Activated CD8-positive, alpha-beta memory T cell treated with anti-CD3 and anti-CD28 coated beads, Interleukin-2, amount 50 U/mL, for 24 hours (primary cell): ENCODE results near the gene HSD17B13.
"Not testable (repeated sequence)": the region's sequence is repeated elsewhere in the genome, so short reads cannot be mapped to it uniquely, and the experiment has no call there.

Source experiments
- DNase-seq: peaks from one replicate; pipeline ENCODE4 v3.0.0-alpha.2; 2020; ENCODE audit errors: extremely low read depth

Gene HSD17B13

DNA sequence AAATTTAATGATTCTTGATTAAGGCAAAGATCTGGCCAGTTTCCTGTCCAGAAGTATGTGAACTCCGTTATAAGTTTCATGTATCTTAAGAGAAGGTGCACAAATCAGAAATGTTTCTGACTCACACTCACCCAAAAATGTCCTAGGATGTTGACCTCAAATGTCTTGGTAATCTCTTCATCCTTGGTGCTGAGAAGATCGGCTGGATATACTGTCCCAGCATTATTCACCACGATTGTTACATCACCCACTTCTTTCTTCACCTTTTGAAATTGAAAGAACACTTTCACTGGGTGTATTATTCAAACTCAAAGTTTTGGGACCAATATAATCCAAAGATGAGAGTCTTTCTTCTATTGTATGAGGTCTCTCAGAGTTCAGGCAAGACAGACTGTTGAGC, 5.7 kb downstream of the HSD17B13 start:
- no peak for DNase-seq

DNA sequence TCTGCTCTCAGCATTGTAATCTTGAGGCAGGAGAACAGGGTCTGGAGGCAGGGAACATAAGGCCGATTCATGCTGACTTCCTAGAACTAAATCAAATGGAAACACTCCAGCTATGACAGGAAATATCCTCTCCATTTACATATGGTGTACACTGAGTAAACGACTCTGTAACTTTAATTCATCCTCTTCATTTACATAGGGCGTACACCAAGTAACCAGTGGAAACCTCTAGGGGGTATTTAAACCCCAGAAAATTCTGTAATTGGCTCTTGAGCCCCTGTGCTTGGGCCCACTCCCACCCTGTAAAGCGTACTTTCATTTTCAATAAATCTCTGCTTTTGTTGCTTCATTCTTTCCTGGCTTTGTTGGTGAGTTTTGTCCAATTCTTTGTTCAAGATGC, 7.7 kb downstream of the HSD17B13 start:
- DNase-seq, result not testable (repeated sequence)

GRCh38 chr4:87313756-87314155, 8.9 kb downstream of the HSD17B13 start:
- DNase-seq, result no peak

DNA sequence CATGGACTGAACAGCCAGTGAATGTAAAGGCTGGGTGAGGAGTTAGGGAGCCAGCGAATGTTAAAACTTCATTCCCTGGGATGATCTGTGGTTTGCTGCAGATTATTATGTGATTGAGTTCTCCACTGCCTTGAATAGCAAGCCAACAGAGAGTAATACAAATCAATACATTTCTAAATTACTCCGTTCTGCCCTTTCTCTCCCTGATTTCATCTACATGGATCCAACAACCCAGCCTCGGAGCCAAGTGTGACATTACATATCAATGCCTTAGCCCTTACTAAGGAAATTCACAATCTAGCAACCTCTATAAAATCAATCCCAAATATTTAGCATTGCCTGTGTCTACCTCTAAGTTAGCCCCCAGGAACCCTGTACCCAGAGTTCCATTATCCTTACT, 11.0 kb downstream of the HSD17B13 start:
- DNase-seq, result no peak

GRCh38 chr4:87310691-87311335, 11.9 kb downstream of the HSD17B13 start:
- no peak for DNase-seq

DNA sequence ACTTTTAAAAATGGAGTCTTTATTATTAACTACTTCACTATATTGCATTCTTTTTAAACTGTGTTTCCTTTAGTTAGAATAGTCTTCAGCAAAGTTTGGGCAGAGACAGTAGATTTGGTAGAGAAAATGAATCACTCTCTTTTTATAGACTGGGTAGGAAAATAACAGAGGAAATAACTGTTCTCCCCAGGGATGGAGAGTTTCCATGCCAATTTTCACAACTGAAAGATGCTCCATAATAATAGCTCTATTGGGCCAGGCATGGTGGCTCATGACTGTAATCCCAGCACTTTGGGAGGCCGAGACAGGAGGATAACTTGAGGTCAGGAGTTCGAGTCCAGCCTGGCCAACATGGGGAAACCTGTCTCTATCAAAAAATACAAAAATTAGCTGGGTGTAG, 13.1 kb downstream of the HSD17B13 start:
- DNase-seq, result no peak

DNA sequence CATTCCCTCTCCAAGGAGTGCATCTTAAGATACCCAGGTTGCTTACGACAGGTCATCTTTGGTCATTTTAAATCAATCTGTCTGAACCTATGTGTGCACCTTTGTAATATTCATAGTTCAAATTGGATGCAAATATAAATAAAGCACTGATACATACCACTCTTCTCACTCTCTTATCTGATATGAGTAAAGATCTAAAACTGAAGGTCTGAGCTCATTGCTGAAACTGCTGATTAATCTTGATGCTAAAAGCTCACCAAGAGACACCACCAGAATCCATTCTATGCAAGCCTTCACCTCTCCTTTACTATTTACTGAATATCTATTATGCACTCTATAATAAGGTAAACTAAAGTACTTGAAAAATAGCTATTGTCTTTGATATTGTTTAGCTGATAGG, 16.6 kb downstream of the HSD17B13 start:
- no peak for DNase-seq

- DNase-seq, result no peak
Measured at GRCh38 chr4:87305562-87305961, 17.1 kb downstream of the HSD17B13 start.

DNA sequence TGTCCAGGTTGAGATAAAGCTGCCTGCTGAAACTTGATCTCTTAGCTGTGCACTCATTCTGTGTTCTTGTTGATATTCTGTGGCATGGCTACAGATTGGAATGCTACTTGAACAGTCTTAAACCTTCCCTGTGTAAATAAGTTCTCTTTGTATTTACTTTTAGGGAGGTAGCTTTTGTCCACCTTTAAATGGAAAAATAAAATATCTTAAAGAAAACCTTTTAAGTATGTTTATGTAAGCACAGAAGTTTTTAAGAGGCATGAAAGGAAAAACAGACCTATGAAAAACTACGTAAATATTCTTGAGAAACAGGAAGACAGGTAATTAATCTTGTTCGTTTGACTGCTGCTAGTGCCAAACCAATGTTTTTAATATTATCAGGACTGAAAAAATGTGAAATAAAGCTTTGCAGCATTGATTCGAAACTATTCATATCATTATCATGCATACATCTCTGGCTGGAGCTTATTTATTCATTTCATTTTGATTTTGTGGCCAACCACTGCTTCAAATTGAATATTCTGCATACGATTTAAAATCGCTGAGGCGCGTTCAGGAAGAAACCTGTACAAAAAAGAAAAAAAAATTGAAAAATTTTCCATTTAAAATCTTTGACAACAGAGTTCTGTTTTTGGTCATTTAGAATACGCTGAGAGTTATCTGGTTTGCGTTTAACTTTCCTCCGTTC, 17.8 kb downstream of the HSD17B13 start:
- no peak for DNase-seq

GRCh38 chr4:87299898-87300297, 22.8 kb downstream of the HSD17B13 start:
- no peak for DNase-seq

- DNase-seq, result no peak
Measured at GRCh38 chr4:87298362-87298761, 24.3 kb downstream of the HSD17B13 start.

DNA sequence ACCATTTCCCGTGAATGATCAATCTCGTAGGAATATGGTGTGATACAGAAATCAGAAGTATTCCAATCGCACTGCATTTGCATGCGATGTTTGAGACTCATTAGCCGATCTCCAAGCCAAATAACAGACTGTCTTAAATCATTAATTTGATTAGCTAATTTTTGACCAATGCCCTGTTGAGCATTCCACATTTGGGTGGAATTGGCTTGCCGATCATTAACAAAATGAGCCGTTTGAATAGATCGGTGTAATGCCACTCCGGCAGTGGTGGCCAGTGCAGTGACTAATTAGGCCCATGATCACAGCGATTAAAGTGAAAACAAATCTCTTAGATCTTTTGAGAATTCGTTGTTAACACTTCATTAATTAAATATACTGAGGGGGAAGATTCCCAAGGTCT, 27.8 kb downstream of the HSD17B13 start:
- DNase-seq, result not testable (repeated sequence)

DNA sequence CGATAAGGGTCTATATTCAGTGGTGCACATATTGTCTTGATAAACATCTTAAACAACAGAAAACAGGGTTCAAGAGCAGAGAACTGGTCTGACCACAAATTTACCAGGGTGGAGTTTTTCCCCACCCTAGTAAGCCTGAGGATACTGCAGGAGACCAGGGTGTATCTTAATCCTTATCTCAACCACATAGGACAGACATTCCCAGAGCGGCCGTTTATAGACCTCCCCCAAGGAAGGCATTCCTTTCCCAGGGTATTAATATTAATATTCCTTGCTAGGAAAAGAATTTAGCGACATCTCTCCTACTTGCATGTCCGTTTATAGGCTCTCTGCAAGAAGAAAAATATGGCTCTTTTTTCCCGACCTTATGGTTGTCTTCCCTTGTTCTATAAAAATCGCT, 28.8 kb downstream of the HSD17B13 start:
- not testable (repeated sequence) for DNase-seq

- DNase-seq, result no peak
Measured at GRCh38 chr4:87286970-87287369, 35.7 kb downstream of the HSD17B13 start.

- not testable (repeated sequence) for DNase-seq
Measured at GRCh38 chr4:87284268-87284667, 38.4 kb downstream of the HSD17B13 start.

GRCh38 chr4:87283151-87283550, 39.5 kb downstream of the HSD17B13 start:
- DNase-seq, result no peak

- DNase-seq, result no peak
Measured at GRCh38 chr4:87281603-87282002, 41.1 kb downstream of the HSD17B13 start.

DNA sequence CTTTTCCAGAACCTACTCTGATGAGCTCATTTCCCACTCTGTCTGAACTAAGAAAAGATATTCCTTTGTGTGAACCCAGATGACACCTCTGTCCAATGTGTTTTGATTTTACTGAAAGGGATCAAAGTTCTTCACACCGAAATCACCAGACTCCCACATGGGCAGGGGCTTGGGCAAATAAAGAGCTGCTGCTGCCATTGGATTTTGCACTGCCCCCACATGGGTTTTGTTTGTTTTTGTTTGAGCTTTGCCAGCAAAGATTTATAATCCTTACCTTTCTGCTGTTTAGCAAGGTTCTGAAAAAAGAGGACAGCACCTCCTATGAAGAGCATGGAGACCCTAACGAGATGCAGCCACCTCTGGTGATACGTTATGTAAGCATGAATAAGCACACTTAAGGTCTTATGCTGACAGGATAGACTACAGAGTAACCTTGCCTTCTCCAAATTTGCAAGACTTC, 44.3 kb downstream of the HSD17B13 start:
- no peak for DNase-seq

- no peak for DNase-seq
Measured at GRCh38 chr4:87275311-87275710, 47.4 kb downstream of the HSD17B13 start.

- DNase-seq, result no peak
Measured at GRCh38 chr4:87274803-87275202, 47.9 kb downstream of the HSD17B13 start.

DNA sequence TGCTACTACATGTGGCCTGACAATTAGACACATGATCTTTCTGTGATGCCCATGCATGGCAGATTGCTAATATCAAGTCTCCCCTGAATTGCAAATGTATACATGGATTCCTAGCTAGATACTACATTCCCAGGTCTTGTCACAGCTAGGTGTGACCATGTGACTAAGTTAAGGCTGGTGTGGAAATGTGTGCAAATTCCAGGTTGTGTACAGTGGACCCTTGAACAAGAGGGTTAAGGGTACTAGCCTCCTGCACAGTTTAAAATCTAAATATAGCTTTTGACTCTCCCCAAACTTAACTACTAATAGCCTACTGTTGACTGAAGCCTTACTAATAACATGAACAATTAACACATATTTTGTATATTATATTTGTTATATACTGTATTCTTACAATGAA, 48.4 kb downstream of the HSD17B13 start:
- no peak for DNase-seq

DNA sequence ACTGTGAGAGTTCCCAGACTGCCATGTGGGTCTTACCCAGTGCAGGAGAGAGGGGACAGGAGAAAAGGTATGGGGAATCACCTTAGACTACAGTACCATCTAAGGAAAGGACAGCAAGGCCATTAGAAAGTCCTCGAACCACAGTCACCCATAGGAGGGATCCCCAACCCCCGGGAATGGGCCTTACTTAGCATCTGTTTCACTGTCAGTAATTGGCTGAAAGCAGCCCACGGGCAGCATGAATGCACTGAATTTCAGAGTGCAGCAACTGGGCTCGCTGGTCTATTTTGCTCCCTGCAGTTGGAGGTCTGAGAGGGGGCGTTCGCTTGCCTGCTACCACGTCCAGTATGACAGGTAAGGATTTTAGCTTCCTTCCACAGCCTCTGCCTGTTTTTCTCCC, 51.9 kb downstream of the HSD17B13 start:
- no peak for DNase-seq

DNA sequence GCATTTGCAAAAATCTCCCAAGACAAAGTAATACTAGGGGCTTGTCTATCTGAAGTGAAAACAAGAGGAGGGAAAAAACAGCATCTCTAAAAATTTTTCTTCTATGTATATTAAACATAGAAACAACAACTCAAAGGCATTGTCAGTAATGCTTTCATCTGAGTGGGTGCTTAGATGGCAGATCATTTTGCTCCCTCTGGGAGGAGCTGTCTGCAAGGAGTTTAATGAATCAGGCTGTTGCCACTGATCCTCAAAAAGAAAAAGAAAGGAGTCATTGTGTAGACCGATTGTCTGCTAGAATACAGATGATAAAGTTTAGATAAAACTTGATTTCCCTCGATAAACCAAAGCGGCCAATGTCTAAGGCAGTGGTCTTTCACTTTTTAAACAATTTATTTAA, 52.5 kb downstream of the HSD17B13 start:
- no peak for DNase-seq

- DNase-seq, result no peak
Measured at GRCh38 chr4:87268411-87268810, 54.3 kb downstream of the HSD17B13 start.
